DOHH2 (cell line): Measurements from ENCODE around the gene CCDC85C.

ENCODE experiments used
- H3F3A ChIP-seq: fragments of 200-600 bp; sonication (generic), shearing (Covaris generic); 2 replicates; pipeline ENCODE4 v1.6.0; 2016; ENCODE audit warnings: antibody characterized with exemption, mild to moderate bottlenecking; ENCODE audit not compliant: control insufficient read depth, insufficient read depth
- H3K27ac ChIP-seq: fragments of 200-600 bp; sonication (generic); 2 replicates; pipeline ENCODE4 v1.5.1; 2014; ENCODE audit warnings: low read depth, mild to moderate bottlenecking, low read length, moderate library complexity
- H3K27me3 ChIP-seq: fragments of 200-600 bp; sonication (generic); 2 replicates; pipeline ENCODE4 v1.6.1; 2014; ENCODE audit warnings: mild to moderate bottlenecking, low read length, mixed read lengths; ENCODE audit not compliant: control insufficient read depth
- H3K36me3 ChIP-seq: fragments of 200-600 bp; sonication (generic); 2 replicates; pipeline ENCODE4 v1.6.1; 2014; ENCODE audit warnings: mild to moderate bottlenecking, low read length, moderate library complexity, mixed read lengths; ENCODE audit not compliant: control insufficient read depth
- H3K4me1 ChIP-seq: fragments of 200-600 bp; sonication (generic); 2 replicates; pipeline ENCODE4 v1.6.1; 2014; ENCODE audit warnings: mild to moderate bottlenecking, low read length, mixed read lengths; ENCODE audit not compliant: control insufficient read depth
- H3K4me2 ChIP-seq: fragments of 200-600 bp; sonication (generic); 2 replicates; pipeline ENCODE4 v1.6.0; 2014; ENCODE audit warnings: mild to moderate bottlenecking, low read length, moderate library complexity
- H3K4me3 ChIP-seq: fragments of 200-600 bp; sonication (generic); 2 replicates; pipeline ENCODE4 v1.5.1; 2014; ENCODE audit warnings: mild to moderate bottlenecking, low read length, mixed read lengths
- H3K79me2 ChIP-seq: fragments of 200-600 bp; sonication (generic); 2 replicates; pipeline ENCODE4 v1.6.1; 2014; ENCODE audit warnings: mild to moderate bottlenecking, low read length, mixed read lengths; ENCODE audit not compliant: control insufficient read depth
- H3K9me2 ChIP-seq: fragments of 200-600 bp; sonication (generic); replicated peaks from 2 replicates; pipeline ENCODE4 v1.6.1; 2014; ENCODE audit warnings: mild to moderate bottlenecking, low read length, mixed read lengths; ENCODE audit not compliant: control insufficient read depth
- H3K9me3 ChIP-seq: fragments of 200-600 bp; sonication (generic); 2 replicates; pipeline ENCODE4 v1.6.1; 2014; ENCODE audit warnings: antibody characterized with exemption, low read length, mixed read lengths; ENCODE audit not compliant: control insufficient read depth, insufficient read depth
- H4K20me1 ChIP-seq: fragments of 200-600 bp; sonication (generic); 2 replicates; pipeline ENCODE4 v1.6.0; 2014; ENCODE audit warnings: low read depth, mild to moderate bottlenecking, antibody characterized with exemption, low read length, moderate library complexity; ENCODE audit not compliant: control insufficient read depth, insufficient read depth
- CTCF ChIP-seq: fragments of 200-600 bp; sonication (generic); IDR thresholded peaks from one replicate; pipeline ENCODE4 v1.5.1; 2014; ENCODE audit warnings: antibody characterized with exemption, mild to moderate bottlenecking, low read depth, low read length; ENCODE audit not compliant: poor library complexity, severe bottlenecking
- EZH2phosphoT487 ChIP-seq: fragments of 200-600 bp; sonication (generic); IDR thresholded peaks from 2 replicates; pipeline ENCODE4 v1.6.1; 2017; ENCODE audit warnings: borderline replicate concordance, mild to moderate bottlenecking, antibody characterized with exemption, low read length, moderate library complexity, mixed read lengths

CCDC85C gene

GRCh38 chr14:99566390-99567354 is 37.3 kb downstream of the CCDC85C start:
- H3K4me2 ChIP-seq = no peak overlapping the region
- H3K9me3 ChIP-seq = no peaks in the 10 kb centered on the region
- no peaks in the 10 kb centered on the region for H3F3A ChIP-seq
- H3K9me2 ChIP-seq = no peaks in the 10 kb centered on the region
- H3K4me1 ChIP-seq = peaks cover 23% of the 10 kb centered on the region
- no peak overlapping the region for H3K27ac ChIP-seq
- H3K27me3 ChIP-seq = no peaks in the 10 kb centered on the region
- no peak overlapping the region for H3K4me3 ChIP-seq
- H4K20me1 ChIP-seq = no peaks in the 10 kb centered on the region
- H3K79me2 ChIP-seq = no peaks in the 10 kb centered on the region
- H3K36me3 ChIP-seq = no peaks in the 10 kb centered on the region
- no peak for TF ChIP-seq CTCF
- TF ChIP-seq EZH2phosphoT487 = no peak

DNA sequence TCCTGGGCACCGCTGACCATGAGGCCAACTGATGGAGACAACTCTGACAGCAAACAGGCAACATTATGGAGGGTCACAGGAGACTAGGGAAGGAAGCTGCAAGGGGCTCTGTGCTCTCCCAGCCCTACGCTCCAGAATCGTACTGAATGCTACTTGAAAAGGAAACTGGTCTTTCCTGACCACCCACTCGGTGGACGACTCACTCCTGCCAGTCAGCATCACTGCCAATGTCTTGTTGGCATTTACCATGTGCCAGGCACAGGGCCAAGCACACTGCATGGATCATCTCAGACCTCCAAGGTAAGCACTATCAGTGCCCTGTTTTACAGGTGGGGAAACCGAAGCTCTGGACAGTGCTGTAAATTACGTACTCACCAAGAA is 38.0 kb downstream of the CCDC85C start:
- H3F3A ChIP-seq = no peaks in the 10 kb centered on the region
- H3K36me3 ChIP-seq = no peaks in the 10 kb centered on the region
- H3K27ac ChIP-seq = no peak overlapping the region
- H3K4me2 ChIP-seq = no peak overlapping the region
- no peak overlapping the region for H3K4me3 ChIP-seq
- H3K27me3 ChIP-seq = no peaks in the 10 kb centered on the region
- no peaks in the 10 kb centered on the region for H4K20me1 ChIP-seq
- H3K9me3 ChIP-seq = no peaks in the 10 kb centered on the region
- TF ChIP-seq CTCF = no peak
- no peak for TF ChIP-seq EZH2phosphoT487
- no peaks in the 10 kb centered on the region for H3K9me2 ChIP-seq
- peaks cover 23% of the 10 kb centered on the region for H3K4me1 ChIP-seq
- H3K79me2 ChIP-seq = no peaks in the 10 kb centered on the region

- no peaks in the 10 kb centered on the region for H3K36me3 ChIP-seq
- TF ChIP-seq CTCF (no peak), EZH2phosphoT487 (no peak)
- H3K27ac ChIP-seq = no peak overlapping the region
- no peaks in the 10 kb centered on the region for H3F3A ChIP-seq
- no peak overlapping the region for H3K4me3 ChIP-seq
- H3K27me3 ChIP-seq = no peaks in the 10 kb centered on the region
- no peaks in the 10 kb centered on the region for H3K9me2 ChIP-seq
- no peaks in the 10 kb centered on the region for H3K9me3 ChIP-seq
- H3K79me2 ChIP-seq = no peaks in the 10 kb centered on the region
- no peaks in the 10 kb centered on the region for H4K20me1 ChIP-seq
- peaks cover 21% of the 10 kb centered on the region for H3K4me1 ChIP-seq
- H3K4me2 ChIP-seq = no peak overlapping the region
Observed at GRCh38 chr14:99565383-99565782, 38.6 kb downstream of the CCDC85C start.
